HepG2 (cell line): Measurements from ENCODE around the gene CCDC97. TPM values are rescaled to one million over a fixed set of nuclear protein-coding genes. Genes with fewer than 3 reads are reported as not detected.
A peak's percentile ranks its signal among the peaks of the same experiment; 100 is the strongest.

Source experiments
- AFF4 ChIP-seq: sonication (generic); formaldehyde crosslinking; IDR thresholded peaks from 2 replicates; pipeline ENCODE4 v1.4.0; 2020; ENCODE audit warnings: missing genetic modification reagents
- BRF2 ChIP-seq: sonication (generic); formaldehyde crosslinking; IDR thresholded peaks from 2 replicates; pipeline ENCODE4 v1.8.1; 2022; ENCODE audit warnings: mild to moderate bottlenecking, missing genetic modification reagents
- CENPT ChIP-seq: sonication (generic); formaldehyde crosslinking; IDR thresholded peaks from 2 replicates; pipeline ENCODE4 v1.8.0; 2022; ENCODE audit warnings: low read depth, mild to moderate bottlenecking, moderate library complexity, missing genetic modification reagents
- FOXP1 ChIP-seq, 2 experiments: fragments of 450-650 bp in 1 of 2; IDR thresholded peaks; 2 replicates each; pipeline ENCODE4 v1.6.1; 2017 to 2018; ENCODE audit warnings: antibody characterized with exemption in 1 of 2
- NFIC ChIP-seq: IDR thresholded peaks from 2 replicates; pipeline ENCODE4 v1.6.1; 2012; ENCODE audit warnings: mild to moderate bottlenecking, low read length, inconsistent platforms
- NKX3-1 ChIP-seq: sonication (generic); formaldehyde crosslinking; IDR thresholded peaks from 2 replicates; pipeline ENCODE4 v1.5.0; 2020; ENCODE audit warnings: missing genetic modification reagents
- PHF5A ChIP-seq: IDR thresholded peaks from one replicate; pipeline ENCODE4 v1.6.1; 2018; ENCODE audit warnings: low read depth, missing genetic modification reagents; ENCODE audit not compliant: unreplicated experiment
- SNAPC4 ChIP-seq: sonication (generic); formaldehyde crosslinking; IDR thresholded peaks from 2 replicates; pipeline ENCODE4 v1.4.0; 2020; ENCODE audit warnings: mild to moderate bottlenecking, missing genetic modification reagents
- TMF1 ChIP-seq: sonication (generic); formaldehyde crosslinking; IDR thresholded peaks from 2 replicates; pipeline ENCODE4 v1.8.1; 2022; ENCODE audit warnings: low read depth, missing genetic modification reagents
- U2AF2 ChIP-seq: fragments of 200-400 bp; formaldehyde crosslinking; IDR thresholded peaks from 2 replicates; pipeline ENCODE4 v1.6.1; 2017; ENCODE audit warnings: low read depth, mild to moderate bottlenecking, low read length
- UBTF ChIP-seq: sonication (generic); formaldehyde crosslinking; IDR thresholded peaks from 2 replicates; pipeline ENCODE4 v1.4.0; 2020; ENCODE audit warnings: mild to moderate bottlenecking, missing genetic modification reagents
- ZBTB42 ChIP-seq: sonication (generic); formaldehyde crosslinking; IDR thresholded peaks from 2 replicates; pipeline ENCODE4 v1.5.0; 2020; ENCODE audit warnings: mild to moderate bottlenecking, missing genetic modification reagents
- ZNF230 ChIP-seq: sonication (generic); formaldehyde crosslinking; IDR thresholded peaks from 2 replicates; pipeline ENCODE4 v1.4.0; 2020; ENCODE audit warnings: mild to moderate bottlenecking, missing genetic modification reagents
- ZNF30 ChIP-seq: sonication (generic); formaldehyde crosslinking; IDR thresholded peaks from 2 replicates; pipeline ENCODE4 v1.5.0; 2020; ENCODE audit warnings: mild to moderate bottlenecking, missing genetic modification reagents
- ZNF350 ChIP-seq: sonication (generic); formaldehyde crosslinking; IDR thresholded peaks from 2 replicates; pipeline ENCODE4 v1.4.0; 2020; ENCODE audit warnings: mild to moderate bottlenecking, low read depth, missing genetic modification reagents, borderline replicate concordance
- ZNF501 ChIP-seq: sonication (generic); formaldehyde crosslinking; IDR thresholded peaks from 2 replicates; pipeline ENCODE4 v1.5.1; 2020; ENCODE audit warnings: mild to moderate bottlenecking, moderate library complexity, missing genetic modification reagents
- ZSCAN22 ChIP-seq: sonication (generic); formaldehyde crosslinking; IDR thresholded peaks from 2 replicates; pipeline ENCODE4 v1.4.0; 2020; ENCODE audit warnings: mild to moderate bottlenecking, missing genetic modification reagents
- polyA plus RNA-seq, 8 experiments: library from polyadenylated mRNA; depleted of rRNA in 3 of 8; stranded (reverse) in 7 of 8; unstranded in 1 of 8; fragments of >200 nt; fragmentation: Illumina TruSeq in 4 of 8; extraction: Trizol in 4 of 8; gene quantifications; 2 replicates each; pipeline versions ENCODE4 v1.2.1 to v1.2.3, GENCODE V29; 2011 to 2016; ENCODE audit warnings: low read depth in 4 of 8, missing spikeins in 1 of 8, mixed read lengths in 1 of 8; ENCODE audit not compliant: insufficient read depth in 1 of 8
- total RNA-seq, 5 experiments: library from RNA; depleted of rRNA; stranded (reverse); fragments of >200 nt; fragmentation: Illumina TruSeq; extraction: Trizol; gene quantifications; 2 replicates each; pipeline ENCODE4 v1.2.3, GENCODE V29; 2016; ENCODE audit warnings: low read depth in 1 of 5

CCDC97 gene
- total and polyA plus RNA-seq, 2 of the 13 experiments (the other 11 are each of a cell fraction or from before 2014, with no cell fraction given), result 6.2 to 7.3 TPM

- TF ChIP-seq SNAPC4 (CRISPR knock-in tag) (no peak), PHF5A (no peak), ZNF501 (CRISPR knock-in tag) (peak; percentile 73), FOXP1 (IDR thresholded peaks at IDR 0.05) (no peak), FOXP1 (CRISPR knock-in tag; IDR thresholded peaks at IDR 0.05) (no peak), ZNF230 (peak; percentile 48; the same call in 1 of the 2 replicates), BRF2 (no peak), NFIC (no peak), TMF1 (CRISPR knock-in tag) (no peak), ZNF350 (CRISPR knock-in tag) (no peak), CENPT (CRISPR knock-in tag) (no peak), U2AF2 (no peak), UBTF (CRISPR knock-in tag) (peak; percentile 84), AFF4 (no peak), NKX3-1 (CRISPR knock-in tag) (peak; percentile 79), ZNF30 (CRISPR knock-in tag) (no peak), ZBTB42 (no peak), ZSCAN22 (CRISPR knock-in tag) (no peak)
Measured at GRCh38 chr19:41352609-41353465, 42.9 kb downstream of the CCDC97 start (continued).
